Measurements from ENCODE around the gene OMA1. TPM values are rescaled to one million over a fixed set of nuclear protein-coding genes. Genes with fewer than 3 reads are reported as not detected.
"Not testable (repeated sequence)": the region's sequence is repeated elsewhere in the genome, so short reads cannot be mapped to it uniquely, and the experiment has no call there.

Gene OMA1
- total RNA-seq, 1 experiment from 2014 or later = 27.9 TPM

DNA sequence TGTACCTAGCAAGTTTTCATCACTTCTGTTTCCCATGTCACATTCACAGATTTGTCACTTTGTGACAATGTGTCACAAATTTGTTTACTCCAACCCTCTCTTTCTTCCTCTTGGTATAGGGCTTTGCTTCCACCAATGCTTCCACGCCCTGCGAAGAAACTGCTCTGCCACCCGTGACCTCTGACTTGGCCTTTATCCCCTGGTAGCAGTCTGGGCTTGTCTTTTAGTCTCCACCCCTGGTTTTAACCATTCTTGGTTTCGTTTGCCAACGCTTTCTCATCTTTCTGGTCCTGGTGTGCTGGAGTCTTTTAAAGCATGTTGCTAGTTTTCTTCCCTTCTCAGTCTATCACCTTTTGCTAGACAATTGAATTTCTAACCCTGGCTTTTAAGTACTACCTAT, 22.4 kb upstream of the OMA1 start:
- peaks cover 18% of the 10 kb centered on the region for H3K79me2 ChIP-seq (ENCODE audit: low read depth)
- no peak overlapping the region for H2AFZ ChIP-seq
- intact Hi-C loops (cut with micrococcal nuclease; ENCODE audit: unreplicated experiment) = no loop called here
- H3K27ac ChIP-seq = no peak overlapping the region
- H3K27me3 ChIP-seq (ENCODE audit: insufficient read depth, low read depth) = no peaks in the 10 kb centered on the region
- ChIA-PET CTCF (no interaction called here), POLR2A (ENCODE audit: unreplicated experiment) (no interaction called here)
- H3K9me3 ChIP-seq (ENCODE audit: insufficient read depth, low read depth) = no peaks in the 10 kb centered on the region
- H3K36me3 ChIP-seq (ENCODE audit: low read depth) = no peaks in the 10 kb centered on the region
- no peaks in the 10 kb centered on the region for H3K9me2 ChIP-seq (ENCODE audit: insufficient read depth)
- peaks cover 39% of the 10 kb centered on the region for H3K4me1 ChIP-seq (replicated peaks; ENCODE audit: insufficient read depth)
- no peaks in the 10 kb centered on the region for H4K20me1 ChIP-seq (ENCODE audit: insufficient read depth)
- H3K4me2 ChIP-seq = no peak overlapping the region
- DNase-seq = no peak
- peaks cover 29% of the 10 kb centered on the region for H3F3A ChIP-seq (ENCODE audit: insufficient read depth, low read depth)
- no peak overlapping the region for H3K4me3 ChIP-seq
- TF ChIP-seq CTCF (conservative IDR thresholded peaks at IDR 0.05) (no peak), EZH2 (IDR thresholded peaks at IDR 0.05; ENCODE audit: low read depth) (no peak)
- BruUV-seq (replicated peaks) = no TSS peak

DNA sequence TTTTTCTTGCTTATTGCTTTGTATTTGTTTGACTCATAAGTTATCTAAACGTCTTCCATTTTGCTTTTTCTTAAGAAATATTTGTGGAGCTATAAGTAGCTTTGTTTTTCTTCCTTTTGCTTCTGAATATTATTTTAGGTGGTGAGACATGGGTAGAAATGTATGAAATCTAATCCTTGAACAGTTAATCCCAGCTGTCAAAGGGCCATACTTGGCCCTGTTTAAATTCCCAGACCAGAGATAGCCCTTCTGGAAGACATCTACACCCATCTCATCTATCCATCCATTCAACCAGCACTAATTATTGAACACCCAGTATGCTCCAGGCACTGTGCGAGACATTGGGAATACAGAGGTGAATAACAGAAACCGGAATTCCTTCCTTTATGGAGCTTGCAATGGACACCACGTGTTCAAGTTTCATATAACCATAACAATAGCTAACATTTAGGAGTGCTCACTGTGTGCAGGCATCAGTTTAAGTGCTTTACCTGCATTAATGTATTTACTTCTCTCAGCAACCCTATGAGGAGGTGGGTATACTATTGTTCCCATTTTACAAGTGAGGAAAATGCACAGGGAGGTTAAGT, 21.8 kb upstream of the OMA1 start:
- Histone ChIP-seq H3K4me3 (no peak overlapping the region), H3K4me2 (no peak overlapping the region), H3K27me3 (ENCODE audit: insufficient read depth, low read depth) (no peaks in the 10 kb centered on the region), H3K9me2 (ENCODE audit: insufficient read depth) (no peaks in the 10 kb centered on the region), H2AFZ (no peak overlapping the region), H3K27ac (no peak overlapping the region), H3K36me3 (ENCODE audit: low read depth) (no peaks in the 10 kb centered on the region), H4K20me1 (ENCODE audit: insufficient read depth) (no peaks in the 10 kb centered on the region), H3K4me1 (replicated peaks; ENCODE audit: insufficient read depth) (peaks cover 34% of the 10 kb centered on the region), H3K9me3 (ENCODE audit: insufficient read depth, low read depth) (no peaks in the 10 kb centered on the region), H3F3A (ENCODE audit: insufficient read depth, low read depth) (peaks cover 23% of the 10 kb centered on the region), H3K79me2 (ENCODE audit: low read depth) (peaks cover 12% of the 10 kb centered on the region)
- DNase-seq = no peak
- TF ChIP-seq CTCF (conservative IDR thresholded peaks at IDR 0.05) (no peak), EZH2 (IDR thresholded peaks at IDR 0.05; ENCODE audit: low read depth) (no peak)
- no TSS peak for BruUV-seq (replicated peaks)
- CTCF ChIA-PET = interaction anchor here (0.6 to 0.7 kb wide), 2 partner anchors 52 to 84 kb away, joined by 3 to 5 read pairs; no protein-coding TSS in a partner anchor
- POLR2A ChIA-PET (ENCODE audit: unreplicated experiment) = no interaction called here
- intact Hi-C loops (cut with micrococcal nuclease; ENCODE audit: unreplicated experiment) = no loop called here

DNA sequence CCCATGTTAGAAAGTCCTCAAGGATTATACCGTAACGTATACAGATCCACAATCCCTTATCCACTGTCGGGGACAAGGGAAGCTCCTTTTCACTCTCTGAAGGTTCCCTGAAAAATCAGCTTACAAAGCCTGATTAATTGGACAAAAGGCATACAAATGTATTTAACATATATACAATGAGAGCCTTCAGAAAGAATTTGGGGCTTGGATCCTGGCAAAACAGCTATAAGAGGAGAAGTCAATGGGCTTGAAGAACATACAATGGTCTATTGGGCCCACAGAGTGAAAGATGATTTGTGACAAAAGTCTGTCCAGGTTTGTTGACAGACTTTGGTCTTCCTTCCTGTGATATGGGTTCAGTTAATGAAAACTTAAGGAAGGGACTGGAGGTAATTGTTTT, 19.8 kb upstream of the OMA1 start:
- Histone ChIP-seq H4K20me1 (ENCODE audit: insufficient read depth) (no peaks in the 10 kb centered on the region), H3K9me2 (ENCODE audit: insufficient read depth) (no peaks in the 10 kb centered on the region), H3K4me3 (no peak overlapping the region), H3K79me2 (ENCODE audit: low read depth) (peaks cover 6% of the 10 kb centered on the region; the same call in 1 of the 2 replicates), H3K9me3 (ENCODE audit: insufficient read depth, low read depth) (no peaks in the 10 kb centered on the region), H3K27ac (no peak overlapping the region), H3K27me3 (ENCODE audit: insufficient read depth, low read depth) (no peaks in the 10 kb centered on the region), H3K4me2 (no peak overlapping the region), H3K36me3 (ENCODE audit: low read depth) (no peaks in the 10 kb centered on the region), H2AFZ (no peak overlapping the region), H3F3A (ENCODE audit: insufficient read depth, low read depth) (0 out of 2 replicates have a peak, but pooled peaks cover 6% of the 10 kb centered on the region), H3K4me1 (replicated peaks; ENCODE audit: insufficient read depth) (peaks cover 15% of the 10 kb centered on the region)
- no TSS peak for BruUV-seq (replicated peaks)
- CTCF ChIA-PET = no interaction called here
- POLR2A ChIA-PET (ENCODE audit: unreplicated experiment) = interaction anchor here (0.9 kb wide), 1 partner anchor 134 kb away, joined by 3 read pairs; no protein-coding TSS in a partner anchor
- intact Hi-C loops (cut with micrococcal nuclease; ENCODE audit: unreplicated experiment) = no loop called here
- TF ChIP-seq EZH2 (IDR thresholded peaks at IDR 0.05; ENCODE audit: low read depth) (no peak), CTCF (conservative IDR thresholded peaks at IDR 0.05) (no peak)
- no peak for DNase-seq

GRCh38 chr1:58563715-58564114, 17.2 kb upstream of the OMA1 start:
- H3K4me3 ChIP-seq; H3K4me1 ChIP-seq (replicated peaks; ENCODE audit: insufficient read depth); BruUV-seq (replicated peaks); H3K9me2 ChIP-seq (ENCODE audit: insufficient read depth); H3K79me2 ChIP-seq (ENCODE audit: low read depth); H4K20me1 ChIP-seq (ENCODE audit: insufficient read depth); intact Hi-C loops (cut with micrococcal nuclease; ENCODE audit: unreplicated experiment); H2AFZ ChIP-seq; H3F3A ChIP-seq (ENCODE audit: insufficient read depth, low read depth); POLR2A ChIA-PET (ENCODE audit: unreplicated experiment); H3K36me3 ChIP-seq (ENCODE audit: low read depth); H3K27ac ChIP-seq; DNase-seq; CTCF ChIA-PET; H3K9me3 ChIP-seq (ENCODE audit: insufficient read depth, low read depth); H3K4me2 ChIP-seq; H3K27me3 ChIP-seq (ENCODE audit: insufficient read depth, low read depth): not testable (repeated sequence)

Data from PC-9 (cell line).